HepG2 (cell line): ENCODE data around the gene CKAP2L. TPM values are rescaled to one million over a fixed set of nuclear protein-coding genes. Genes with fewer than 3 reads are reported as not detected.

Experiments used
- ATM ChIP-seq: fragments of 450-650 bp; IDR thresholded peaks from 2 replicates; pipeline ENCODE4 v1.7.1; 2017; ENCODE audit warnings: mild to moderate bottlenecking, borderline replicate concordance
- BORCS8-MEF2B ChIP-seq: sonication (generic); formaldehyde crosslinking; IDR thresholded peaks from 2 replicates; pipeline ENCODE4 v1.8.0; 2022; ENCODE audit warnings: mild to moderate bottlenecking, missing genetic modification reagents
- CTCF ChIP-seq: sonication (generic); formaldehyde crosslinking; IDR thresholded peaks from 2 replicates; pipeline ENCODE4 v1.5.0; 2020; ENCODE audit warnings: mild to moderate bottlenecking, missing genetic modification reagents, moderate library complexity
- GLMP ChIP-seq: sonication (generic); formaldehyde crosslinking; IDR thresholded peaks from 2 replicates; pipeline ENCODE4 v1.9.0; 2021; ENCODE audit warnings: missing genetic modification reagents, mild to moderate bottlenecking, borderline replicate concordance
- KDM2A ChIP-seq: sonication (generic); formaldehyde crosslinking; IDR thresholded peaks from 2 replicates; pipeline ENCODE4 v1.4.0; 2020; ENCODE audit warnings: low read depth, missing genetic modification reagents, borderline replicate concordance
- MTA1 ChIP-seq: sonication (generic); formaldehyde crosslinking; IDR thresholded peaks from 2 replicates; pipeline ENCODE4 v1.4.0; 2020; ENCODE audit warnings: missing genetic modification reagents, mild to moderate bottlenecking, borderline replicate concordance
- NCOA2 ChIP-seq: sonication (generic); formaldehyde crosslinking; IDR thresholded peaks from 2 replicates; pipeline ENCODE4 v1.8.0; 2022; ENCODE audit warnings: inconsistent platforms
- PCBP1 ChIP-seq: fragments of 200-400 bp; formaldehyde crosslinking; IDR thresholded peaks from 2 replicates; pipeline ENCODE4 v1.6.1; 2017; ENCODE audit warnings: mild to moderate bottlenecking, low read depth, low read length, borderline replicate concordance
- POGZ ChIP-seq: sonication (generic); formaldehyde crosslinking; IDR thresholded peaks from 2 replicates; pipeline ENCODE4 v1.4.0; 2020; ENCODE audit warnings: mild to moderate bottlenecking, missing genetic modification reagents
- POLR2AphosphoS5 ChIP-seq: IDR thresholded peaks from 2 replicates; pipeline ENCODE4 v1.6.1; 2012; ENCODE audit warnings: low read depth, low read length
- SAFB2 ChIP-seq: sonication (generic); formaldehyde crosslinking; IDR thresholded peaks from 2 replicates; pipeline ENCODE4 v1.5.1; 2020; ENCODE audit warnings: missing genetic modification reagents, low read depth, mild to moderate bottlenecking, borderline replicate concordance
- YEATS2 ChIP-seq: sonication (generic); formaldehyde crosslinking; IDR thresholded peaks from 2 replicates; pipeline ENCODE4 v1.4.0; 2020; ENCODE audit warnings: missing genetic modification reagents, borderline replicate concordance
- YY1 ChIP-seq: IDR thresholded peaks from 2 replicates; pipeline ENCODE4 v1.6.1; 2011; ENCODE audit warnings: low read length, low read depth, moderate library complexity, mild to moderate bottlenecking; ENCODE audit not compliant: insufficient read depth, insufficient replicate concordance
- ZBTB33 ChIP-seq: sonication (generic); formaldehyde crosslinking; IDR thresholded peaks from 2 replicates; pipeline ENCODE4 v1.4.0; 2020; ENCODE audit warnings: missing genetic modification reagents
- ZBTB42 ChIP-seq: sonication (generic); formaldehyde crosslinking; IDR thresholded peaks from 2 replicates; pipeline ENCODE4 v1.5.0; 2020; ENCODE audit warnings: mild to moderate bottlenecking, missing genetic modification reagents
- ZNF256 ChIP-seq: sonication (generic); formaldehyde crosslinking; conservative IDR thresholded peaks from 2 replicates; pipeline ENCODE4 v1.4.0; 2020; ENCODE audit warnings: missing genetic modification reagents
- ZNF264 ChIP-seq: sonication (generic); formaldehyde crosslinking; IDR thresholded peaks from 2 replicates; pipeline ENCODE4 v1.4.0; 2020; ENCODE audit warnings: missing genetic modification reagents
- ZNF441 ChIP-seq: sonication (generic); formaldehyde crosslinking; IDR thresholded peaks from 2 replicates; pipeline ENCODE4 v1.7.0; 2021; ENCODE audit warnings: missing genetic modification reagents, borderline replicate concordance
- ZNF570 ChIP-seq: sonication (generic); formaldehyde crosslinking; IDR thresholded peaks from 2 replicates; pipeline ENCODE4 v1.4.0; 2020; ENCODE audit warnings: mild to moderate bottlenecking, missing genetic modification reagents, borderline replicate concordance
- polyA plus RNA-seq, 8 experiments: library from polyadenylated mRNA; depleted of rRNA in 3 of 8; stranded (reverse) in 7 of 8; unstranded in 1 of 8; fragments of >200 nt; fragmentation: Illumina TruSeq in 4 of 8; extraction: Trizol in 4 of 8; gene quantifications; 2 replicates each; pipeline versions ENCODE4 v1.2.1 to v1.2.3, GENCODE V29; 2011 to 2016; ENCODE audit warnings: low read depth in 4 of 8, missing spikeins in 1 of 8, mixed read lengths in 1 of 8; ENCODE audit not compliant: insufficient read depth in 1 of 8
- total RNA-seq, 5 experiments: library from RNA; depleted of rRNA; stranded (reverse); fragments of >200 nt; fragmentation: Illumina TruSeq; extraction: Trizol; gene quantifications; 2 replicates each; pipeline ENCODE4 v1.2.3, GENCODE V29; 2016; ENCODE audit warnings: low read depth in 1 of 5

Gene CKAP2L
- total and polyA plus RNA-seq, 2 of the 13 experiments (the other 11 are each of a cell fraction or from before 2014, with no cell fraction given): 7.1 to 9.5 TPM

- TF ChIP-seq ZBTB33 (CRISPR knock-in tag) (peak; percentile 63), ZNF264 (CRISPR knock-in tag) (no peak), KDM2A (peak; percentile 92), ZNF441 (CRISPR knock-in tag) (peak; percentile 69; the same call in 1 of the 2 replicates), MTA1 (CRISPR knock-in tag) (peak; percentile 73), YY1 (peak; percentile 78), GLMP (no peak), ZNF570 (no peak), SAFB2 (CRISPR knock-in tag) (no peak; the same call in 1 of the 2 replicates), YEATS2 (CRISPR knock-in tag) (peak; percentile 61; the same call in 1 of the 2 replicates), ZNF256 (no peak), POLR2AphosphoS5 (no peak), BORCS8-MEF2B (CRISPR knock-in tag) (peak; percentile 70; the same call in 1 of the 2 replicates), ZBTB42 (CRISPR knock-in tag) (peak; percentile 60; the same call in 1 of the 2 replicates), PCBP1 (no peak), NCOA2 (CRISPR knock-in tag) (peak; percentile 40; the same call in 1 of the 2 replicates), ATM (no peak), POGZ (CRISPR knock-in tag) (peak; percentile 66; the same call in 1 of the 2 replicates), CTCF (CRISPR knock-in tag) (peak; percentile 100)
Observed at GRCh38 chr2:112726487-112727190, 37.8 kb downstream of the CKAP2L start (continued).
